Epithelial cell of esophagus (primary cell): ENCODE results near the gene OCEL1.
"Not testable (repeated sequence)": the region's sequence is repeated elsewhere in the genome, so short reads cannot be mapped to it uniquely, and the experiment has no call there.

Experiments used
- DNase-seq: peaks from one replicate; pipeline ENCODE4 v3.0.0; 2010; ENCODE audit warnings: low read depth
- H3K4me3 ChIP-seq: 2 replicates; pipeline ENCODE4 v1.5.1; 2011; ENCODE audit warnings: mild to moderate bottlenecking, low read length, control low read depth
- CTCF ChIP-seq: IDR thresholded peaks from 2 replicates; pipeline ENCODE4 v1.5.1; 2011; ENCODE audit warnings: low read depth, mild to moderate bottlenecking, low read length, control low read depth, inconsistent platforms; ENCODE audit not compliant: insufficient read depth; ENCODE audit errors: missing control alignments

Gene OCEL1

GRCh38 chr19:17185590-17185989 lies 40.4 kb upstream of the OCEL1 start:
- TF ChIP-seq CTCF: no peak

GRCh38 chr19:17191736-17192135 lies 34.3 kb upstream of the OCEL1 start:
- DNase-seq, H3K4me3 ChIP-seq: not testable (repeated sequence)

More at GRCh38 chr19:17185590-17185989, 40.4 kb upstream of the OCEL1 start:
- no peak for DNase-seq
- H3K4me3 ChIP-seq: no peak overlapping the region

- no peak for TF ChIP-seq CTCF
- H3K4me3 ChIP-seq: no peak overlapping the region
- no peak for DNase-seq
These were observed 33.3 kb upstream of the OCEL1 start for GRCh38 chr19:17192751-17193150.

- TF ChIP-seq CTCF: no peak
- H3K4me3 ChIP-seq: no peak overlapping the region
- DNase-seq: no peak
These were observed 31.4 kb upstream of the OCEL1 start for GRCh38 chr19:17194608-17195007.

GRCh38 chr19:17195106-17195505 lies 30.9 kb upstream of the OCEL1 start:
- no peak for TF ChIP-seq CTCF
- no peak overlapping the region for H3K4me3 ChIP-seq
- no peak for DNase-seq

GRCh38 chr19:17196610-17197009 lies 29.4 kb upstream of the OCEL1 start:
- DNase-seq: no peak
- TF ChIP-seq CTCF: no peak
- H3K4me3 ChIP-seq: no peak overlapping the region

GRCh38 chr19:17197666-17198065 lies 28.4 kb upstream of the OCEL1 start:
- H3K4me3 ChIP-seq: no peak overlapping the region
- TF ChIP-seq CTCF: no peak
- DNase-seq: no peak
